GM12891 (cell line): ENCODE results near the gene GSTCD.

ENCODE experiments used
- SPI1 ChIP-seq: IDR thresholded peaks from 2 replicates; pipeline ENCODE4 v1.6.1; 2011; ENCODE audit warnings: low read depth, low read length, control low read depth
- TAF1 ChIP-seq: IDR thresholded peaks from 2 replicates; pipeline ENCODE4 v1.6.1; 2011; ENCODE audit warnings: low read depth, low read length, control low read depth

- TF ChIP-seq TAF1, result no peak
- TF ChIP-seq SPI1, result no peak
These were observed 22.0 kb upstream of the GSTCD start for GRCh38 chr4:105686571-105686970.
